GM18870 (cell line): Measurements from ENCODE around the gene ERN1.

ENCODE experiments used
- ATAC-seq: cut with Tn5 transposase; IDR thresholded peaks from one replicate; pipeline ENCODE4 v1.9.1; 2021; ENCODE audit warnings: moderate library complexity; ENCODE audit not compliant: unreplicated experiment

Gene ERN1

DNA sequence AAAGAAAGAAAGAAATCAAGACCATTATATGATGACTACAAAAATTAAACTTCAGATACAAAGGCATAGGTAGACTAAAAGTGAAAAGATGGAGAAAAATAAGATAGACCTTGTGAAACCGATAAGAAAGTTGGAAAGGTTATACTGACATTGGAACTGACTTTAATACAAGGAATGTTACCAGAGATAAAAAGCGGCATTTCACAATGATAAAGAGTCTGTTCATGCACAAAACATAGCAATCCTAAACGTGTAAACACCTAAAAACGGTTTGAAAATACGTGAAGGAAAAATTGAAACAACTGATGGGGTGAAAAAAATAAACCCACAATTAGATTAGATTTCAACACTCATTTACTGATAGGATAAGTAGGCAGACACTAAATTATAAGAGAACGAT is 9.6 kb upstream of the ERN1 start:
- ATAC-seq: no peak

DNA sequence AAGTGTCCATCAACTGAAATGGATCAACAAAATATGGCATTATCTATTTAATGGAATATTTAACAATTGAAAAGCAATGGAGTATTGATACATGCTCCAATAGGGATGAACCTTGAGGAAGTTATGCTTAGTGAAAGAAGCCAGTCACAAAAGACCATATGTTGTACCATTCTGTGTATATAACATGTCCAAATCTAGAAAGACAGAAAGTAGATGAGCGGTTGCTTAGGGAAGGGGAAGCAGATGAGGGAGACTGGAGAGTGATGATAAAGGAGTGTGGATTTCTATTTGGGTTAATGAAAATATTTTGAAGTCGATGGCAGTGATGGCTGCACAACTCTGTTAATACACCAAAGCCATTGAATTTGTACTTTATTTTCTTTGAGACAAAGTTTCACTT is 8.5 kb upstream of the ERN1 start:
- no peak for ATAC-seq

DNA sequence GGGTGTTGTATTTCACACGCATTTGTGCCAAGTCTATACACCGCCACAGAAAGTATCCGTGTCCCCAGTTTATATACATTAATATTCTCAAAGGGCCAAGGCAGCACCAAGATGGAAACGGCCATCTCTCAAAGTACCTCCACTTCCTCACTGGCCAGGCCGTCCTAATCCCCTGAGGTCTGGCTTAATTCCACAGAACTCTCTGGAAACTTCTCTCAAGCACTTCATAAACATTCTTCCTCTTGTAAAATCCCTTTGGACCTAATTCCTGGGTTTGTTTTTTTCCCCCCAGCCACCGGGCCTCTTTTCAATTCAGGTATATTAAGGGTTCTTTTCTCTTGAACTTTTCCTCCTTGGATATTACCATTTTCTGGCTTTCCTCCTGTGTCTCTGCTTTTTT is 5.1 kb upstream of the ERN1 start:
- ATAC-seq: no peak

DNA sequence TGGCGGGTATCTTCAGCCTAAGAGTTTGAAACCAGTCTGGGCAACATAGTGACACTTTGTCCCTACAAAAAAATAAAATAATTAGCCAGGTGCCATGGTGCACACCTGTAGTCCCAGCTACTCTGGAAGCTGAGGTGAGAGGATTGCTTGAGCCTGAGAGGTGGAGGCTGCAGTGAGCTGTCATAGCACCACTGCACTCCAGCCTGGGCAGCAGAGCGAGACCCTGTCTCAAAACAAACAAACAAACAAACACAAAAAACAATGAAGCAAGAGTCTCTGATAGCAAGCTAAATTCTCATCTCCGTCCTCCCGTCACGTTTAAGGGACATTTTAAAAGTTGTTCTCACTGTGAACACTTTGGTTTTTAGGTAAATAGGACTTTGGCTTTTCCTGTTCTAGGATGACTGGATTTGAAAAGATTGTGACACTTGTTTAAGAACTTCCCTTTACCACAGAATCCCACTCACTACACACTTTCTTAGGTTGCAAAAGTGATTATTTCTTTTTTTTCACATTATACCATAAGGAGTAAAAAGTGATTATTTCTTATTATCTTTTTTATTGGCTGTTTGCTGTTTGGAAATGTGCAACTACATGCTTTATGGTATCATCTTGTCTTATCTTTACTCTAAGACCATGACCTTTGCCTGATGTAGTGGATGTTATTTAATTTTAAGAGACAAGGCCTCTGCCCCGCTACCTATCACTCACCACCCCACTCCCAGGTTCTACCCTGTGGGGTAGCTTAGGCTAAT is 4.4 kb upstream of the ERN1 start:
- no peak for ATAC-seq

DNA sequence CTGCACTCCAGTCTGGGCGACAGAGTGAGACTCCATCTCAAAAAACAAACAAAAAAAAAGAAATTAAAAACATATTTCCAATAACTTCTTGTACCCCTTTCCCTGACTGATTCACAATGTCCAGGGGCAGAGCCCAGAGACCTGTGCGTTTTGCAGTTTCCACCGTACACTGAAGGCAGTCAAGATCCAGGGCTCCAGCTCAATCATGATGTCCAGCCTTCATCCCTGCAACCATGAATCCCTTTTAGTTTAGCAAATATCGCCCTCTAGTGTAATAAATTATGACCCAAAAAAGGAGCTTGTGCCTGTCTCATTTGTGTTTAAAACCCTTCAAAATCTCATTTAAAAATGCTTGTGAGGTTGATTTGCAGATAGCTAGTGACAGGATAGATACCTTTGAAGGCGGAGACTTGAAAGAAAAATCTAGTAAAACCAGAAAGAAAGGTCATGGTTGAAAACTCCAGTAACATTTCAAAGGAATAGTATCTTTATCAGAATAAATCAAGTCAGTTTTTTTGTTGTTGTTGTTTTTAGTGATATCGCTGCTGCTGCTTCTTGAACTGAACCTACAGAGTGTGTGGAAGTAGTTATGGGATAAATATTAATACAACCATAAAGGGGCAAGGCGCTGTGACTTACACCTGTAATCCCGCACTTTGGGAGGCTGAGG is 3.7 kb upstream of the ERN1 start:
- ATAC-seq: no peak

DNA sequence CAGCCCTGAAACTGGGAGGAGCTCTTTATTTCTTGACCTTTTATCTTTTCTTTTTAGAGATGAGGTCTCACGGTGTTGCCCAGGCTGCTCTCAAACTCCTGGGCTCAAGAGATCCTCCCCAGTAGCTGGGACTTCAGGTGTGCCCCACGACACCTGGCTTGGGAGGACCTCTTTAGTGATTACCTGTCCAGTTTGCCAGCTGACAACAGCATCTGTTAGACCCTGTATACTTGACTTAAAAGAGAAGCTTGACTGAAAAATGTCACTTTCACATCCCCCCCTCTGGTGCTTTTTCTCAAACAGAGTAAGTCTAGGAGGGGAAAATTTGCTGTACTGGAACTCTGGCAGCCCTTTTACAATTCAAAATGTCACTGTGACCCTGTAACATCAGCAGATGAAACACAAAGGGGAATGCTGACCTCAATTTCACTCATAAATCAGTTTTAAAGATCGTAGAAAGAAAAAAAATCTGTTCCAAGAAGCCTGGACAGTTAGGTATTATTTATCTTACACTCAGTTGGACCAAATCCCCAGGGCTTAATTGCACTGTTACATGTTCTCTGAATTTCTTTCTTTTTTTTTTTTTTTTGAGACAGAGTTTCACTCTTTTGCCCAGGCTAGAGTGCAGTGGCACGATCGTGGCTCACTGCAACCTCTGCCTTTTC is 1.8 kb upstream of the ERN1 start:
- ATAC-seq: no peak

DNA sequence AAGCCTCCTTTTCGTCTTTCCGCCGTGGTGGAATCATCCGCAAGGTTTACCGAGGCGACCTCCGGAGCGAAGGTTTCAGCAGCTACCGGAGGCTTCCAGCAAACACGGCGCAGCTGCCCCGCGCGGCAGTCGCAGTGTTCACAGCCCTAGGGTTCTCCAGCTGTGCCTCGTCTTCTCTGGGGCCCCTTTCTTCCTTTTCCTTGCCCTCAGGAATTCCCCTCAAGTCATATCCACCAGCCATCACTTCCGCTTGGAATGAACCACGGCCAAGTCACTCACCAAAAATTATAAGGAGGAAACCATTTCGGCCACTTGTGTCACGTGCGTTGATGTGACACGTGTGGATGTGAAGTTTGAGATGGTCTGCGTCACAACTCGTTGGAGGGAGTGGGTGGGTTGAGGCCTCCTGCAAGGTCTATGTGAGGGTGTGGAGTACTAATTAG is 636 bp upstream of the ERN1 start:
- ATAC-seq: peak; percentile 23

DNA sequence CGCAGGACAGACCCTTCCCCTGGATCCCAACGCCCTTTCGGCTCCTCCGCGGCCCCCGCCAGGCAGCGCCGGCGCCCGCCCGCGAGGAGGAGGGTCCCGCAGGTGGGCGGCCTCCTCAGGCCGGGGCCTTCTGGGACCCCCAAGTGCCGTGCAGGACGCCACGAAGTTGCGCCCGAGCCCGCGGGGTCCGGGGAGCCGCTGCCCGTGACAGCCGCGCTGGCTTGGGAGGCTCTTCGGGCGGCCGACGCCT is 504 bp downstream of the ERN1 start:
- no peak for ATAC-seq

DNA sequence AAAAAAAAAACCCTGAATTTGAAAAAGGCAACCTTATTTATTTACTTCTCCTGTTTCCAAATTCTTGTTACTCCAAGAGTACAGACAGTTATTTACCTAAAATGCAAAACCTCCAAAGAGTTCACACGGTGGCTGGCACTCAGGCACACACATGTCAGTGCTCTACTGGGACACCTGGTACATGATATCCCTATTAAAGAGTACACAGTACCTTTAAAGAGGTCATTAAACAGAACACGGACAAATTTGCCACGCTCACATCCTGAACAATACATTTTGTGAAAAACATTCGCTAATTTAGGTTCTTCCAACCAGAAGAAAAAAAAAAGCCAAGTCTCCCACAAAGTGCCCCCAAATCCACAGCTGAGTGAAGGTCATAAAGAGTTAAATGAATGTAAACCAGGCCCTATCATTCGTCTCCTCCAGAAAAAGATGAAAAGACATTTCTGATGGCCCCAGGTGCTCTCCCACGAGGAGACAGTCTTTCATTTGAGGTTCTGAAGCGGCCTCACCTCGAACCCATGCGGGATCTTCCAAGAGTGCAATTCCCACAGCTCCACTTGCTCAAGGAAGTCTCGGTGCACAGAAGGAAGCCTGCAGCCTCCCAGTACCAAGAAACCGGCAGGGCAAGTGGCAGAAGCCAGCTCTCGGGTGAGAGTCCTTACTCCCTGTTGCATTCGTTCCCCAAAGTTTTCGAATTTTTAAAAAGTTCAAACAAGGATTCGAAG is 993 bp downstream of the ERN1 start:
- no peak for ATAC-seq

DNA sequence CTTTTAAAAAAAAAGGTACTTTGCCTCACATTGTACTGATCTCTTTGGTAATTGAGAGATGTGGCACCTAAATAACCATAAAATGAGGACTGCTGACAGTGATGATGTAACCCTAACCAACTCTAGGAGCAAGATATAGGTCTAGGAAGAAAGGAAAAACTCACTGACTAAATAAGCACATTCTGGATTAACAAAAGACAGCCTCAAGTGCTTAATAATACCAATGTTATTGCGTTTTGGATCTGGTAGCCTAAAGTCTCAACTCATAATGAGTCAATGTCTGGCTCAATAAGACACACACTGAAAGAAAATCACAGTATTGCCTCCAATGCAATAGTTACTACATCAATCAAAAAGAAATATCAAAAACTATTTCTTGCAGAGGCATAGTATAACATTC is 3.0 kb downstream of the ERN1 start:
- ATAC-seq: no peak

DNA sequence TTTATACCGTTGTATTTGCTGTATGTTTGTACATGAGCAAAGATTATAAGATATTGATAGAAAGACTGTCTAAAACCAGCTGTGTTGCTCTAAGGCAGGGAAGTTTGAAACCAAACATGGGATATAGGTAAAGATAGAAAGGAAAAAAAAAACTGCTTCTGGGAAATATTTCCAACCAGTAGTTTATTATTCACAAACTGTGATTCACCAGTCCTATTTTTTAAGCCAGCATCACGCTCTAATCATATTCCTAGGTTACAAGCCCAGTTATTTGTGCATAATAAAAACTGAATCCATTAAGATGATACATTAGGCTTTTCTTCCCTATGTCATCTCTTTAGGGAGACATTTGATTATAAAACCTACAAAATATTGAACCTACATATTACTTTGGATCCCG is 4.0 kb downstream of the ERN1 start:
- ATAC-seq: no peak

DNA sequence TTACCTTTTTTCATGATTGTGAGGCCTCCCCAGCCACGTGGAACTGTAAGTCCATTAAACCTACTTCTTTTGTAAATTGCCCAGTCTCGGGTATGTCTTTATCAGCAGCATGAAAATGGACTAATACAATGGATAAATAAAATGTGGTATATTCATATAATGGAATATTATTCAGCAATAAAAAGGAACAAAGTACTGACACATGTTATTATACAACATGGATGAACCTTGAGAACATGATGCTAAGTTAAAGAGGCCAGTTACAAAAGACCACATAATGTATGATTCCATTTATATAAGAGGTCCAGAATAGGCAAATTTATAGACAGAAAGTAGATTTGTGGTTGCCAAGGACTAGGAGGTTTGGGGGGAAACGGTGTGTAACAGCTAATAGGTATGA is 5.3 kb downstream of the ERN1 start:
- ATAC-seq: no peak

DNA sequence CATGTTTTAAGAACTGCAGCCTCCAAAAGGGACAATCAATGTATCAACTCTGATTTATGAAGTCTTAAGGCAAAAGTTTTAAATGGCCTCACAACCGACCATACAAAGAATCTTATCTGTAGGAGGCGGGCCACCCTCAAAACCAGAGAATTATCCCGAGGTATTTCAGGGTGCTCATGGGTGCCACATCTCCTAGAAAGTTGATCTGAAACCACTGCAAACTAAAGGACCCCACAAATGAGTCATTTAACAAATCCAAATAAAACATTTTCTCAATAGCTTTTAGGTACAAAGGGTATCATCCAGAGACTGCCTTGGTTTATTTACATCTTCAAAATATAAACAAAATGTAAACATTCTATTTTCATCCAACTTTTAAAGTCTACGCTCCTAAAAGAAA is 6.8 kb downstream of the ERN1 start:
- ATAC-seq: no peak

DNA sequence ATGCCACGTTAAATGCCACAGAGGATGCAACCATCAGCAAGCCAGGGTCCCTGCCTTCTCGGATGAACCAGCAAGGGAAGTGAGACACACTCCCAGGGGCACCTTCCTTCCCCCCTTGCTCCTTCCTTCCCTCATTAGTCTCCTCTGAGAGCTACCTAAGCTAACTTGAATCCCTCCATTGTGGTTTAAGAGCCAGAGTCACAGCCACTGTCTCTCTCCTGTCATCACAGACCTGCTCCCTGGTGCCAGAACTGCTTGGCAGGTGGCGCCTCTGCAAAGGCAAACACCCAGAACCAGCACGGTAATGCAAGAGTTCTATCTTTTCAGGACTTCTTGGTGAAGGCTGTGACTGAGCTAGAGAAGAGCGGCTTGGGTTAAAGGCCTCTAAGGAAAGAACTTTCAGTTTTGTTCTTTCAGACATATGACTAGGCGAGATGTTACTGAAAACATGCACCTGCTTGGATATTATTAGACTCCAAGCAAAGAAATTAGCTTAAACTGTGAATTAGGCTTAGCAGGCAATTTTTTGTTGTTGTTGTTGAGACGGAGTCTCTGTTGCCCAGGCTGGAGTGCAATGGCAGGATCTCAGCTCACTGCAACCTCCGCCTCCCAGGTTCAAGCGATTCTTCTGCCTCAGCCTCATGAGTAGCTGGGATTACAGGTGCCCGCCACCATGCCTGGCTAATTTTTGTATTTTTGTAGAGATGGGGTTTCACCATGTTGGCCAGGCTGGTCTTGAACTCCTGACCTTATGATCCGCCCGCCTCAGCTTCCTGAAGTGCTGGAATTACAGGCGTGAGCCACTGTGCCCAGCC is 8.8 kb downstream of the ERN1 start:
- ATAC-seq: peak; percentile 76

DNA sequence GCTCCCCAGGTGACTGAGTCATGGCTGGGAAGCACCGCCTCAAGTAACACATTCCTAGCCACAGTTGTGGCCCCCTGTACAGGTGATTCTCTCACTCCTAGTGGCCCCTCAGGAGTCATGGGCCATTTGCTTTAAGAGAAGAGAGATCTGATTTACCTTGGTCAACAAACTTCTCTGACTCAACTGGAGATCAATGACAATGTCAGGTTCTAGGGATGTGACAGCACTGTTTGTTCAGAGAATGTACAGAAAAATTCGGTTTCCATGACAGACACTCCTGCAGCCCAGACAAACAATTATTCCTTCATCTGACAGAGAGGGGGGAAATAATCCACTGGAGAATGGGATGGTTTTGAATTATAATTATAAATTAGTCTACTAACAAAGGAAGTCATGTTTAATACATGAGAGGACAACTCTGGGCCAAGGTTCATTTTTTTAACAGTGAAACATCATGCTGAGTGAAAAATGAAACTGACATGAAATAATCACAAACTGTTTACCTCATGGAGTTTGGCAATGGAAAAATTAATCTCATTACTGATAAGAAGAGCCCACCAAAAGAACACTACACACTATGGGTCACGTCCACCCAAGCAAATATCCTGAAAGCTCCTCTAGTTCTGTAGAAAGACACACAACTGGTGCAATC is 9.7 kb downstream of the ERN1 start:
- no peak for ATAC-seq

DNA sequence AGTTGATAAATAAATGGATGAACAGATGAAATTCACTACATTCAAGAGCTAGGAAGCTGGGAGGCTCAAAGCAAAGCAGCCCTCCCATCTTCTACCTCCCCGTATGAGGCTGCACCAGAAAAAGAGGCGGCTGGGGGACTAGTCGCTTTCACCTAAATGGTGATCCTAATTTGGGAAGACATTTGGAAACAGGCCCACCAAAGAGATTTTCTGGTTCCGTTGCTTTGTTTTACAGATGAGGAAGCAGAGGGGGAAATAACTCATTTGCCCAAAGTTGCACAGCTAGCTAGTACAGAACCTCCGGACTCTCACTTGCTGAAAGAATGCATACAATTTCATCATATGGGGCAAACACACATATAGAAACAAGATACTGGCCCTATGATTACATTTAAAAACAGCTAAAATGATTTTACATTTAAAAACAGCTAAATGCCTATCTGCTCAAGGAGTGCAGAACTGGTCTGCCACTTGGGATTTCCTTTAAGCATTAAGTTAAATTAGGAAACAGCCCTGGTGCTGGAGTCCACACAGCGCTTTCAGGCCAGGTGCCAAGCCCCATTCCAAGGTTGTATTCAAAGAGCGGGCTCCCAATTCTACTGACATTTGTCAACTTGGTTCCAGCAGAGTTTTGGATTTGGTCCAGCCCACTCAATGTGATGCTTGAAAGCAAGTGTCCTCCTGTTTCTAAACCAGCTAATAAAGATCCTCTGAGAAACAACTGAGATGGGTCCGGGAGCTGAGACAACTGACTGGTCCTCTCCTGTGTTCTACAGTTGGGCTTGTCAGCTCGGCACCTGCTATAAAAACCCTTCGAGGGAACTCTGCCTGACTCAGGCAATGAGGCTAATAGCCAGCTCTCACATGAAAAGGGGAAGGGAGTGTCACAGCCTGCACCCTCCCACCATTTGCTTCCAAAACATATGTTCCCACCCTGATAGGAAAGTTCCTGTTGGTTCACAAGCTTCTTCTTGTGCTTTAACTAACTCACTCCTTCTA is 11.7 kb downstream of the ERN1 start:
- no peak for ATAC-seq

DNA sequence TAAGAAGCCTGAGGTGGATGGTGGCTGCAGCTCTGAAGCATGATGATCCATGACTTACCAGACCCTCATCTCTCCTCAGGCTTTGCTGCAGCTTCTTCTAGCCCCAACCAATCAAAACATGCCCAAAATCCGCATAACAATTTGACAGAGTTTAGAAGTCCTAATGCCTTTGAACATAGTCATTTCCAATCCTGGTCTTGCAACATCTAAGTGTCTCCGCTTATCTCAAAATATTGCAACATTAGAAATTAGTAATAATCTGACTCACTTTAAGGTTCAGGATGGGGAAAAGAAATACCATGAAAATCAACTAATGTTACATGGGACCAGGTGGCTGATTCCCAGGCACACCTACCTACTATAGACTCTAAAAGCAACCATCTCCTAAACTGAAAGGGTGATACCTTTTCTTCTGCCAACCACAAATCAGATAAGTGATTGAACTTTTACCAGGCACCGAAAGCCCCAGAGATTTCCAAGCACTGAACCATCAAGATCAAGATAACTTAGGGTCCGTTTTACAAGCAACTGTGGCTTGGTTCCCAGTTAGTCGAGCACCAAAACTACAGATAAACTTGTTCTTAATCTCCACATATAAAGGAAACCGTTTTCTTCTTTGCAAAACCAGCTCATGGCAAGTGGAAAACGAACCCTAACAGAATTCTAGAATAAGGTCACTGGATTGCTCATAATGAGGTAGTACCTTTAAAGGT is 14.0 kb downstream of the ERN1 start:
- ATAC-seq: no peak

DNA sequence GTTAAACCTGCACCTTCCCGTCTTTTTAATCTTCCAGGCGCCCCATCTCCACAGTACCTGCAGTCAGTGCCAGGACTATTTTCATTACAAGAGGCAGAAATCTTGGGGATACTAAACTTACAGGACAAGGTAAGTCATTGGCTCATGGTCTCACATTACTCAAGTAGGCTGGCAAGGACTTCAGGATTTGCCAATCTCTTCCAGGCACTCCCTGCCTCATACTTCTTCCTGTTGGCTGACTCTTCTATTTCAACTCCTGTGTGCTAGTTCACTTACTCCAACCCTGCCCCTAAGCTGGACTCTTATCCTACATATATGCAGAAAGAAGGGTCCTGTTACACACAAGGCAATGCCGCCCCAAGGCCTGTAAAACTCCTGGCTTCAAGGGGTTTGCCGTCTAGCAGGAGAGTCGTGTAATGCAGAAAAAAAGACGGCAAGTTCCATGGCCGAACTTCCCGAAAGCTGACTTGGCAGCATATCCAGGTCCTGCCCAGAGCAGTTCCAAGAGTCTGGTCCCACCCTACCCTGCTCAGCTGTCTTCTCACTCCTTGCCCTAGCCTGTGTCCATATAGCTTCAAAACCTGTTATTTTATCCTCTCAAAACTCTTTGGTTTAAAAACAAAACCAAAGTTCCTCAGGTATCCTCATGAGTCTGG is 14.8 kb downstream of the ERN1 start:
- ATAC-seq: no peak
